HG02798 (cell line): ENCODE results near the gene RBX1.
"Not testable (repeated sequence)": the region's sequence is repeated elsewhere in the genome, so short reads cannot be mapped to it uniquely, and the experiment has no call there.

ENCODE experiments used
- ATAC-seq: cut with Tn5 transposase; IDR thresholded peaks from one replicate; pipeline ENCODE4 v1.9.1; 2021; ENCODE audit warnings: mild to moderate bottlenecking; ENCODE audit not compliant: unreplicated experiment, poor library complexity

The RBX1 gene

DNA sequence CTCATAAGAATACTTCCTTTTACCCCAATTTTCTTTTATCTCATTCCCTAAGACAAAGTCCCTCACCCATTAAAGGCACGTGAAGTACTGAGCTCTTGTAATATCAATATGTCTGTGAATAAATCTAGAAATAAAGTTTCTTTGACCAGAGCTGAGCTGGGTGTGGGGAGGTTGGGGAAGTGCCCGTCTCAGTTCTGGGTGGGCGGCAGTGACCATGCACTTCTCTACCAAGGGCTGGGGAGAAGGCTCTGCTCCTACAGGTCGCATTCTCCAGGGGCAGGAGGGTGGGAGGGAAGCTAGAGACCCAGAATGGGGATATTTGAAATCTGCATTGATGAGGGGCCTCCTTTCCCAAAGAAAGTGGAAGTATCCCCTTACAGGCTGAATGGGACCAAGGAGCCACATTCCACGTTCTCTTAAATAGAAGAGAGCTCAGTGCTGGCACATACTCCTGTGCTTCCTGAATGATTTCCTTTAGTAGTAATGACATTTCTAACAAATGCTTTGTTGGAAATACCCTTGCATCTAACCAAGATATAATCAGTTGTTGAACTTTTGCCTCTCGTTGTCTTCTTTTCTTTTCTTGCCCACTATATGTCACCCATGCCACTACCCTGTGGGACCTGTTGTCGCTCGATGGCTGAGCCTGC lies 16.1 kb downstream of the RBX1 start:
- ATAC-seq: no peak

DNA sequence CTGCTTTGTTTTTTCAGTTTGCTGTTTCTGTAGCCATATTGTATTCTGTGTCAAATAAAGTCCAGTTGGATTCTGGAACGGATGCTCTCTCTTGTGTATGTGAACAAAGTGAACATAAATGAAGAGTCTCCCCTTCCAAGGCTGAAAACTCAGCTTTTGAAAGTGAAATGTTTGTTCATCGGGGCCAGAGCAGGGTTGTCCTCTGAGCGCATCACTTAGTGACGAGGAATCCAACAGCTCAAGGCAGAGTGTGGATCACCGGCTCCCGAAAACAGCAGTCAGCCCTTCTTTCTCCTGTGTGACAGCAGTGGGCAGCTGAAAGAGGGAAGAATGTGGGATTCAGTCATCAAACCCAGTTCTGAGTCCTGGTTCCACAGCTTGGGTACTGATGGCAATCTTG lies 21.4 kb downstream of the RBX1 start:
- ATAC-seq: no peak

DNA sequence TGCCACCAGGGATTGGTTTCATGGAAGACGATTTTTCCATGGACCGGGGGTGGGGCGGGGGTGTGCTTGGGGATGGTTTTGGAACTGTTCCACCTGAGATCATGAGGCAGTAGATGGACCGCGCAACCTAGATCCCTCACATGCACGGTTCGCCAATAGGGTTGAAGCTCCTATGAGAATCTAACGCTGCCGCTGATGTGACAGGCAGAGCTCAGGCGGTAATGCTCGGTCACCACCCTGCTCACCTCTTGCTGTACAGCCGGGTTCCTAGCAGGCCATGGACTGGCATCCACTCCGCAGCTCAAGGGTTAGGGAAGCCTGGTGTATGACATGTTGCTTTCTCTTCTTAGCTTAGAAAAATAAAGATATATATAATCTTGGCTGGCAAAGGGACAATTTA lies 22.0 kb downstream of the RBX1 start:
- no peak for ATAC-seq

DNA sequence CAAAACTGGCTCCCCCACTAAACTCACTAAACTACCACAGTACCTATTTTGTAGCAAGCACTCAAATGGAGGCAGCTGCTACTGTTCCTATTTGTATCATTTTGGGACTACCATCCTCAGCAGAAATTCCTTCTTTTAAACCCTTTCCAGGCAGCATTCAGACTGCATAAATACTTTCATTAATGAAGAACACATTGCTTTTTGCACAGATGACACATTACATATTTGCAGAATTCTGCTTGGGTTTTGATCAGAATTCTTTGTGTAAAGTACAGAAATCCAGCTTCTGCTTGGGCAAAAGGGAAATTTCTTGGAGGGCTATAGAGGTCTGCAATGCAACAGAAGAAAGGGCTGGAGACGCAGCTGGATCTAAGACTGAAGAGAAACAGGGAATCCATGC lies 24.2 kb downstream of the RBX1 start:
- no peak for ATAC-seq

DNA sequence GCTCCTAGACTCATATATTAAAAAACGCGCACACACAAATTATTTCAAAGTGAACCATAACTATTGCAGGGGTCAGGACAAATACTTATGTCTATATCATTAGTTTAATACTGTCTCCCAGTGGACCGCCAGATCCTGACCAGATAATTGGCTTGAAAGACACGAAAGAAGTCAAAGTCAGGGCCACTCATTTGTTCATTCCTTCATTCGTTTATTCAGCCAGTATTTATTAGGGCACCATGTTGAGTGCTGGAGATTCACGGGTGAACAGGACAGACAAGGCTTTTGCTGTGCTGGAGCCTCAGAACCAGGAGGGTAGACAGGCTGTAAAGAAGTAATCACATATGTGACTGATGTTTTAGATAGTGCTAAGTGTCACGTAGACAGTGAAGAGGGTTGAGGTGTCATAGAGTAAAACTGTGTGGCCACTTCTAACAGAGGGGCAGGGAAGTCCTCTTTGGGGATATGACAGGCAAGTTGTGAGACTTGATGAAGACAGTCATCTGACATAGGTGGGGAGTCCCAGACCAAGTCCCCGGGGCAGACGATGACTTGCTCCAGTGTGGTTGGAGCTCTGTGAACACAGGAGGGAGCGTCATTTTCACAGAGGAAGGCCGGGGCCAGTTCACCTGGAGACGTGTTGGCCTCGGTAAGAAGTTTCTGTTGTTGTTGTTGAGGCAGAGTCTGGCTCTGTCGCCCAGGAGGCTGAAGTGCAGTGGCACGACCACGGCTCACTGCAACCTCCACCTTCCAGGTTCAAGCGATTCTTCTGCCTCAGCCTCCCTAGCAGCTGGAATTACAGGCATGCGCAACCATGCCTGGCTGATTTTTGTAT lies 25.9 kb downstream of the RBX1 start:
- no peak for ATAC-seq

DNA sequence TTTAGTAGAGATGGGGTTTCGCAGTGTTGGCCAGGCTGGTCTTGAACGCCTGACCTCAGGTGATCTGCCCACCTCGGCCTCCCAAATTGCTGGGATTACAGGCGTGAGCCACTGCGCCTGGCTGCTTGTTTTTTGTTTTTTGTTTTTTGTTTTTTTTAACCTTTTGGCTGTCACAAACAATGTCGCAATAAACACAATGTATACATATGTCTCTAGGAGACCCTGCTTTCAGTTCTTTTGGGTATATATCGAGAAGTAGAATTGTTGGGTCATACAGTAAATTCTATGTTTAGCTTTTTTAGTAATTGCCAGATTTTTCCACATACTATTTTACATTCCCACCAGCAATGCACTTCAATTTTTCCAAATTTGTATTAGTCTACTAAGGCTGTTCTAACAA lies 28.0 kb downstream of the RBX1 start:
- ATAC-seq: no peak

DNA sequence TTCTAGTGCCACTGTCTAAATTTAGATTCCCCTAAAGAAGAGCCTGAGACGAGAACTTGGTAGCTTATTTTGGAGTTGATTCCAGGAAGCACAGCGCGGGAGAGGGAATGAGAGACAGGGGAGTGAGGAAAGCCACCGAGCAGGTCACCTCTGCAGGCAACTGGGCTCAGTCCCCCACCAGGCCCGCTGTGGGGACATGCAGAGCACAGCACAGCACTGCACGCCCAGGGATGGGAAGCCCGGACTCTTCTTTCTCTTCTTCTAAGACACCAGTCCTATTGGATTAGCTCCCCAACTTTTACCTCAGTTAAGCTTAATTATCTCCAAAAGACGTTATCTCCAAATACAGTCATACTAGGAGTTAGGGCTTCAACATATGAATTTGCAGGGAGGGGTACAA lies 28.7 kb downstream of the RBX1 start:
- no peak for ATAC-seq

DNA sequence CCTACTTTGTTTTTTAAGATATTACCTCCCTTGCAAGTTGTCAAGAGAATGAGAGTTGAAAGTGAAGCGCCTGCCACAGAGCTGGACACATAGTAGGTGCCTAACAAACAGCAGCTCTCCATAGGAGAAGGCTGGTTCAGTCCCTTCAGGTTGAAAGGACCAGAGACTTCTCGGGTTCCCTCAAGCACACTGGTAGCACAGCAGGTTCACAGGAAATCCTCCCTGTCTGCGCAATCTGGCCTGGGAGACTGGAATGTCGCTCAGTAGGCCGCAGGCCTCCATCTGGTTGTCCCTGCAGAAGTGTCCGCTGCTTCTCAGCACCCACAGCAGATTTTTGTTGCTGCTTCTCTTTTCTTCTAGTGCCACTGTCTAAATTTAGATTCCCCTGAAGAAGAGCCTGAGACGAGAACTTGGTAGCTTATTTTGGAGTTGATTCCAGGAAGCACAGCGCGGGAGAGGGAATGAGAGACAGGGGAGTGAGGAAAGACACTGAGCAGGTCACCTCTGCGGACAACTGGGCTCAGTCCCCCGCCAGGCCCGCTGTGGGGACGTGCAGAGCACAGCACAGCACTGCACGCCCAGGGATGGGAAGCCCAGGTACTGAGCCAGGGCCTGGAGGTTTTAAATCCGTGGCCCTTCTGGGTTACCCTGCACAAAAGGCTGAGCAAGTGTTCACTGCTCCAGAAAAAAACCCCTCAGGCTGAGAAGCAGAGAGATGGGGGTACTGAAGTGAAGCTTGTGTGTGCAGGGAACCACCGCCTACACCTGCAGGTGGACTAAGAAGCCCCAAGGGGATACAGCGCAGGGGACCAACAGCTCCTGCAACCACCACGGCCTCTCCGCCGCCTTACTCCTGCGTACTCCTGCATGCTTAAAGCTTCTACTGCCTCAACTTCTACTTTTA lies 31.6 kb downstream of the RBX1 start:
- ATAC-seq: no peak

DNA sequence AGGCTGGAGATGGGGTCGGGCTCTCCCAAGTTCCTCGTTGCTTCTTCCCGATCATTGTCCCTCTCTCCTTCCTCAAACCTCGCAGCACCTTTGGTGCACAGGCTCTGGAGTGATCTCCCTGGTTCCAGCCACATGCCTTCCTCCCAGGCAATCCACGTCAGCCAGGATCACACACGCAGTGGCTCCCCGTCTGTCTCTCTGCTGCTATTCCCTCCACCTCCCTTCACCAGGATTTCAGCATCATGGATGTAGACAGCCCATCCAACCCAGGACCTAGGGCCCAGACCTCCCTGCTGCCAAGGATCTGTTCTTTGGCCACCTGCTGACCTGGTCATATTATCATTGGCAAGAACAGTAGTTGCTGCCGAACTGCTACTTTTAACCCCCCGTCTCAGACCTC lies 40.1 kb downstream of the RBX1 start:
- no peak for ATAC-seq

DNA sequence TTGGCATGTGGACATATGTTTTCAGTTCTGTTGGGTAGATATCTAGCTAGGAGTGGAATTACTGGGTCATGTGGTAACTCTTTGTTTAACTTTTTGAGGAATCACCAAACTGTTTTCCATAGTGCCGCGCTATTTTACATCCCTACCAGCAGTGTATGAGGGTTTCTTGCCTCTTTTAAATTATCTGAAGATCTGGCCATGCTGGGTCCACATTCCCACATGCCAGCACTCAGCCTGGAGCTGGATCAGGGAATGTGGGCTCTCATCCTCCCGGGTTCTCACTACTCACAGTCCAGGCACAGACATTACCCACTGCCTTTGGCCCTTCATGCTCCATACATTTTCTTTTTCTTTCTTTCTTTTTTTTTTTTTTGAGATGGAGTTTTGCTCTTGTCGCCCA lies 44.6 kb downstream of the RBX1 start:
- no peak for ATAC-seq

DNA sequence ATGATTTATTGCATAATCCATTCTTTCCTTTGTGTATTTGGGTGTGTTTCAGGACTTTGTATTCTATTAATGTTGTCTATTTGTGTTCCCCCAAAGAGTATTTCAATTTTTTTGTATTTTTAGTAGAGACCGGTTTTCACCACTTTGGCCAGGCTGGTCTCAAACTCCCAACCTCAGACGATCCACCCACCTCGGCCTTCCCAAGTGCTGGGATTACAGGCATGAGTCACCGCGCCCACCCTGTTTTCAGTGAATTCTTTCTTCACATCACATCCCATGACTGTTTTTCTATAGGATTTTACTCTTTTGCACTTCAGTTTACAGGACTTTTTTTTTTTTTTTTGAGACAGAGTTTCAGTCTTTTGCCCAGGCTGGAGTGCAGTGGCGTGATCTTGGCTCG lies 46.3 kb downstream of the RBX1 start:
- no peak for ATAC-seq

DNA sequence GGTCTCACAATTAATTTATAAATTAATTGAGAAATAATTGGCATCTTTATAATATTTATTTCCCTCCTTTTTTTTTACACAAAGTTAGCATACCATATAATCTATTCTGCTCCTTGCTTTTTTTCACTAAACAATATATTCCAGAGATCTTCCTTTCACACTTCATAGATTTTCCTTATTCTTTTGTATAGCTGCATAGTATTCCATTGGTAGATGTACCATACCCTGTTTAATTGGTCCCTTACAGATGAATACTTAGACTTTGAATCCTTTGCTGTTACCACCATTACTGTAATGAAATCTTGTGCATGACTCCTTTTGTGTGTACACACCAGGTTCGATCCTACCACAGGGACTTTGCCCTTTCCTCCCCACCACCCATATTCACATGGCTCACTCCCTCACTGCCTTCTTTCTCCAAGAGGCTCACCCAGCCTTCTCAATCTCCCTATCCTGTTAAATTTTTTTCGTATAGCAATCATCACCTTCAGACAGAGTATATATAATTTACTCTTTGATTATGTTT lies 48.9 kb downstream of the RBX1 start:
- ATAC-seq: no peak

DNA sequence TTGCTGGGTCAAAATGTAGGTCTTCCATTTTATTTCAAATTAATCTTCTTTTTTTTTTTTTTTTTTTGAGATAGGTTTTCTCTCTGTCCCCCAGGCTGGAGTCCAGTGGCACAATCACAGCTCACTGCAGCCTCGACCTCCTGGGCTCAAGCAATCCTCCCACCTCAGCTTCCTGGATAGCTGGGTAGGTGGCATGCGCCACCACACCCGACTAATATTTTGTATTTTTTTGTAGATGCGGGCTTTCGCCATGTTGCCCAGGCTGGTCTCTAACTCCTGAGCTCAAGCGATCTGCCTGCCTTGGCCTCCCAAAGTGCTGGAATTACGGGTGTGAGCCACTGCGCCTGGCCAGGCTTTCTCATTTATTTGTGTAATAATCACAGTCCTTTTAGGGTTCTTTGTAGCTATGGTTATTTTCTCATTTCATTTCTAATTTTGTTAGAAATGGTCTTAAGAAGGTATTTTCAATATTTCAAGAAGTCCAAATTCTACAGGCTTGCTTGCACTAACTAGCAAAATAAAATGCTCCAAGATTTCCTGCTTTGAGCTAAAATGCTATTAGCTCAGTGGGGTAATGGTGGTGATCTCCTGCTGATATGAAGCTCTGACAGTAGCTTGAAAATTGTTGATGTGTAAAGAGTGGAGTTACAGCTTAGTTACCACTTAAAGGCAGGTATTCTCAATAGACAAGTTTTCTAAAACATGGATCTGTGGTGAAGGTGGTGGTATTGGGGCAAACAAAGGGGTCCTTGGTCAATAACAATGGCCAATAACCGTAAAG lies 50.0 kb downstream of the RBX1 start:
- no peak for ATAC-seq

DNA sequence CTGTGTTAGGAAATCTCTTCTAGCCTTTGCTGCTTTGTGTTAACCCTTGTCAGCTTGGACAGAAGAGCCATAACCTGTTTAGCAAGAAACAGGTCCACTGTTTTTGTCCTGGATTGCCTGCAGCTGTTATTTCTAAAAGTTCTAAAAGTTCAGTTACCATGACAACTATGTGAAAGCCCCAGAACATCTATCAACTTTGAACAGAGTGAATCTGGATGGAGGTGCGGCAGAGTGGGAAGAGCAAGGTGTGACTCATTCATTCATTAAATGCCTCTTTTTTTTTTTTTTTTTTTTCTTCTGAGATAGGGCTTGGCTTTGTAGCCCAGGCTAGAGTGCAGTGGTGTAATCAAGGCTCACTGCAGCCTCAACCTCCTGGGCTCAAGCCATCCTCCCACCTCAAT lies 50.5 kb downstream of the RBX1 start:
- ATAC-seq: no peak

DNA sequence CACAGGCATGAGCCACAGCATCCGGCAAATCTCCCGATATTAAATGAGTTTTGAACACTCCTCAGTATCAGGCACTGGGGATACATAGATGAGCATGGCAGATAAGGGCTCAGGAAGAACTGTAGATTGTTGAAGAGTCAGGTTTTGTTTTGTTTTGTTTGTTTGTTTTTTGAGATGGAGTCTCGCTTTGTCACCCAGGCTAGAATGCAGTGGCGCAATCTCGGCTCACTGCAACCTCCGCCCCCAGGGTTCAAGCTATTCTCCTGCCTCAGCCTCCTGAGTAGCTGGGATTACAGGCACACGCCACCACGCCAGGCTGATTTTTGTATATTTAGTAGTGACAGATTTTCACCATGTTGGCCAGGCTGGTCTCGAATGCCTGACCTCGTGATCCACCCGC lies 51.2 kb downstream of the RBX1 start:
- ATAC-seq: not testable (repeated sequence)

DNA sequence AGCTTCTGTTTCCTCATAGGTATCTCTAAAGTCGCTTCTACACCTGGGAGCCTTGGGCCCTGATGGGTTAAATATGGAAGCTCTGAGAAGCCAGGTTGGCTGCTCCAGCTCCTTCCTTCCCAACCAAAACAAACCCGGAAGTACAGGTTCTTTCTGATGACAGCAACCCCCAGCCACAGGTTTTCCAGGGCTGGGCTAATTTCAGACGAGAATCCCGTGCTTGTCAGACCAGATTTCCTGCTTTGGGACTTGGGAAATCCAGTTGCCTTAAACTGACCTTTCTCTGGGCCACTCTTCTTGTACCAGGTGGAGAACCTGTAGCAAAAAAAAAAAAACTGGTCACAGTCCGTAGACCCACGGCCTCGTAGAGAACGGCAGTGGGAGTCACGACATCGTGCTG lies 51.9 kb downstream of the RBX1 start:
- ATAC-seq: no peak

DNA sequence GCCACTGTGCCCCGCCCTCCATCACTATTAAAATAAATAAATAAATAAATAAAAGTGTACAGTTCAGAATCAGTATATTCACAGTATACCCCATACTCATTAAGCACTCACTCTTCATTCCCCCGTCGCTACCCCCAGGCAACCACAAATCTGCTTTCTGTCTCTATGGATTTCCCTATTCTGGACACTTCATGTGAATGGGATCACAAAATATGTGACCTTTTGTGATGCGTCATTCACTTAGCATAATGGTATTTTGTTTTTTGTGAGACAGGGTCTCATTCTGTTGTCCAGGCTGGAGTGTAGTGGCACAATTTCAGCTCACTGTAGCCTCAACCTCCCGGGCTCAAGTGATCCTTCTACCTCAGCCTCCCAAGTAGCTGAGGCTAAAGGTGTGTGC lies 52.8 kb downstream of the RBX1 start:
- no peak for ATAC-seq

DNA sequence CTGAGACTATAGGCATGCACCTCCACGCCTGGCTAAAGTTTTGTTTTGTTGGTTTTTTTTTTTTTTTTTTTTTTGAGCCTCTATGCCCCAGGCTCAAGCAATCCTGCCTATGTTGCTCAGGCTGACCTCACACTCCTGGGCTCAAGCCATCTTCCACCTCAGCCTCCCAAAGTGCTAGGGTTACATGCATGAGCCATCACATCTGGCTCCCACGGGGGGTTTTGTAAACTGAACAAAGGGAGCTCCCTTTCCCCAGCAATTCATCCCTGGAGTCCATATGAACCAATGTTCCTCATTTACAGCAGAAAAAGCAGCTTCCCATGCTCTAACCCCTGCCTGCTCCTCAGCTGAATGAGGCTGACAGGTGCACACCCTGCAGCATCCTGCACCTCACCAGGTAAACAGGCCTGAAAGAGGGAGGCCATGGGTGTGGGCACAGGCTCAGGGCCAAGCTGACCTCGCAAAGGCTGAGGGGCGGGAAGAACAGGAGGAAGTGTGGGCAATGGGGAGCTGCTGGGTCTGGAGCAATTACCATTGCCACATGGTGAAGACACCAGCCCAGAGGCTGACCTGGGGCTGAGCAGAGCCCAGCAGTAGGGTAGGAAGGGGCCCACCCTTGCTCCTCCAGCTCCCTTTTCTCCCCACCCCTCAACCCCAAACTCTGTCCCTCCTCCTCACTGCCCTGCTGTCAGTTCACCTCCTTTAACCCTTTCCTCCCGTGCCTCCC lies 58.2 kb downstream of the RBX1 start:
- no peak for ATAC-seq

DNA sequence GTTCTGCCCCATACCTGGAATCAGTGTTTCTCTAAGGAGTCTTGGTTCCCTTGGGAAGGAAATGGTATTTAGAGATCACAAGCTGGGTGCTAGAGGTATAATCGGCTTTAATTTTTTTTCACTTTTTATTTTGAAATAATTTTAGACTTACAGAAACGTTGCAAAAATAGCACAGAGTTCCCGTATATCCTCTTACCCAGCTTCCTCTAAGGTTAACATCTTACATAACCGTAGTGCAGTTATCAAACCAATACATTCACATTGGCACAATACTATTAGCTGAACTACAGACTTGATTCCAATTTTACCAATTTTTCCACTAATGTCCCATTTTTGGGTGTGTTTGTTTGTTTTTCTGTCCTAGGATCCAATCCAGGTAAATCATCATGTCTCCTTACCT lies 63.8 kb downstream of the RBX1 start:
- ATAC-seq: no peak
